ENCODE results near the gene GPR160. TPM values are rescaled to one million over a fixed set of nuclear protein-coding genes. Genes with fewer than 3 reads are reported as not detected.

The GPR160 gene
- total and polyA plus RNA-seq, 10 of the 15 experiments (the other 5 are each of a cell fraction or from before 2014, with no cell fraction given), result 1.2 to 57.7 (median 30.9) TPM

DNA sequence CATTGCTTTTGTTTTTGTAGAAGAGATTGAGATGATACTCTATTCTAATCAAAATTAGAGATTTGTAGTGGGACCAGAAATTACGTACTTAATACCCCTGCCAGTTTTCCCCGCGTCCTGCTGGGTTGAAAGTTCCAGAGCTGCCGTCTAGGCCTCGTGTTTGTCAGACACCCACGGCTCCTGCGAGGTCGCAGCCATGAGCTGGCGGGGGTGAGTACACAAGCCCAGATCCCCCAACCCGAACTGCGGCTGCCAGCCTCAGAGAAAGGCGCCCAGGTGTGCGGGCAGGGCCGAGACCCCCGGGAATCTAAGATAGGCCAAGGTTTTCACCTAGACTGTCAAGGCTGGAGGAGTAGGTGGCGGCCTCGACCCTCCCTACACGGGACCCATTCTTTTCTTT, 26.3 kb downstream of the GPR160 start:
- no peak overlapping the region for H2AFZ ChIP-seq (ENCODE audit: control insufficient read depth, low read depth, low read length)
- TF ChIP-seq POLR2A (IDR thresholded peaks at IDR 0.05; ENCODE audit: low read depth, low read length), result peak; percentile 18; the same call in 1 of the 2 replicates
- TF ChIP-seq, protein P1, sequence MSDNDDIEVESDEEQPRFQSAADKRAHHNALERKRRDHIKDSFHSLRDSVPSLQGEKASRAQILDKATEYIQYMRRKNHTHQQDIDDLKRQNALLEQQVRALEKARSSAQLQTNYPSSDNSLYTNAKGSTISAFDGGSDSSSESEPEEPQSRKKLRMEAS (IDR thresholded peaks at IDR 0.05; ENCODE audit: low read depth, low read length), result no peak
- intact Hi-C loops (cut with micrococcal nuclease; ENCODE audit: unreplicated experiment), result no loop called here
- POLR2A ChIA-PET, result no interaction called here
- SMC1A ChIA-PET (ENCODE audit: uncharacterized antibody, unreplicated experiment), result no interaction called here
- peaks cover 3% of the 10 kb centered on the region; the same call in 1 of the 2 replicates for H3K4me1 ChIP-seq (ENCODE audit: control insufficient read depth, insufficient read depth, low read length)
- H4K20me1 ChIP-seq (ENCODE audit: control insufficient read depth, insufficient read depth), result no peaks in the 10 kb centered on the region
- no TSS peak for BruUV-seq (replicated peaks)
- DNase-seq (ENCODE audit: low read depth, low spot score), result no peak
- H3K4me3 ChIP-seq, result no peak overlapping the region
- no peaks in the 10 kb centered on the region for H3K27me3 ChIP-seq (replicated peaks in 1 of 2; ENCODE audit: control insufficient read depth in 2 of 2, insufficient read depth in 2 of 2, low read length in 1 of 2)
- in situ Hi-C loops (cut with MboI), result no loop called here
- H3K9me3 ChIP-seq (replicated peaks; ENCODE audit: control insufficient read depth, insufficient read depth, low read length), result no peaks in the 10 kb centered on the region; the same call in 1 of the 3 replicates
- peaks cover 13% of the 10 kb centered on the region for H3K79me2 ChIP-seq (ENCODE audit: control insufficient read depth, insufficient read depth, low read length)
- H3K36me3 ChIP-seq (ENCODE audit: control insufficient read depth in 2 of 2, insufficient read depth in 2 of 2, low read length in 1 of 2), result peaks cover 0 to 17% of the 10 kb centered on the region in 2 experiments; a peak in 2 of 4 replicates
- RAD21 ChIA-PET (ENCODE audit: unreplicated experiment), result interaction anchor here (0.7 kb wide), 2 partner anchors 20 to 159 kb away, joined by 3 to 4 read pairs; no protein-coding TSS in a partner anchor
- no peak overlapping the region for H3K9ac ChIP-seq (ENCODE audit: control insufficient read depth, insufficient read depth, low read length)
- H3K4me2 ChIP-seq (ENCODE audit: control insufficient read depth, insufficient read depth), result no peak overlapping the region
- FAIRE-seq, result no peak
- WGBS (ENCODE audit: insufficient coverage, insufficient replicate concordance, low lambda C conversion rate, missing lambda C conversion rate), result 87% methylated on average over 17 of the region's 18 CpGs
- ATAC-seq, result no peak
- CTCF ChIA-PET, result no interaction called here
- H3K27ac ChIP-seq (ENCODE audit: control insufficient read depth, insufficient read depth), result no peak overlapping the region

DNA sequence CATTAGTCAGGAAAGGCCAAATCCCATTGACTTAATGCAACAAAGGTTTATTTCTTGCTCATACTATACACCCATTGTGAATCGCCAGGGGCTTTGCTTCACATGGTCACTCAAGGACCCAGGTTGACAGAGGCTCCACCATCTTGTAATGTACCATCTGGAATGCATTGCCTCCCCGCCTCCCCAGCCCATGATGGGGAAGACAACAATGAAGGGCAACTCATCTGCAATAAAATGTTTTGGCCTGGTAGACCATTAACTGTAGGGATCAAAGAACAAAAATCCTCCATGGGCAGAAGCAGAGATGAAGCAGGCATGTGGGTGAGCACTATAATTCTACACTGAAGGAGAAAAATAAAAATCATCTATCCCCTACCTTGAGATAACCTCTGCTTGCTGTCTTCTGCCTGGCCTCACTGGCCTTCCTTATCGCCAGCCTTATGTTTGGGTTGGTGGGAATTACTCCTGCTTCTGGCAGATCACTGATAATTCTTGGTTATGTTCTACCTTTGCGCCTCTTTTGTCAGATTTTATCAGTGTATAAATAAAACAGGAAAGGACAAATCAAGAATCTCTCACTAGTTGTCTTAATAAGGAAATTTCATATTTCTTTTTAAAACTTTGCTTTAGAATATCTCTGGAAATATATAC, 37.8 kb downstream of the GPR160 start:
- H4K20me1 ChIP-seq (ENCODE audit: control insufficient read depth, insufficient read depth), result no peaks in the 10 kb centered on the region
- CTCF ChIA-PET, result no interaction called here
- no TSS peak for BruUV-seq (replicated peaks)
- in situ Hi-C loops (cut with MboI), result no loop called here
- RAD21 ChIA-PET (ENCODE audit: unreplicated experiment), result no interaction called here
- no peak overlapping the region for H3K4me2 ChIP-seq (ENCODE audit: control insufficient read depth, insufficient read depth)
- ATAC-seq (no peak), FAIRE-seq (no peak), DNase-seq (ENCODE audit: low read depth, low spot score) (no peak)
- no peaks in the 10 kb centered on the region; a peak in 1 of 4 replicates for H3K27me3 ChIP-seq (replicated peaks in 1 of 2; ENCODE audit: control insufficient read depth in 2 of 2, insufficient read depth in 2 of 2, low read length in 1 of 2)
- no peaks in the 10 kb centered on the region for H3K4me1 ChIP-seq (ENCODE audit: control insufficient read depth, insufficient read depth, low read length)
- WGBS (ENCODE audit: insufficient coverage, insufficient replicate concordance, low lambda C conversion rate, missing lambda C conversion rate), result 59% methylated on average over 4 of the region's 4 CpGs
- no peak overlapping the region for H3K9ac ChIP-seq (ENCODE audit: control insufficient read depth, insufficient read depth, low read length)
- TF ChIP-seq, protein P2, sequence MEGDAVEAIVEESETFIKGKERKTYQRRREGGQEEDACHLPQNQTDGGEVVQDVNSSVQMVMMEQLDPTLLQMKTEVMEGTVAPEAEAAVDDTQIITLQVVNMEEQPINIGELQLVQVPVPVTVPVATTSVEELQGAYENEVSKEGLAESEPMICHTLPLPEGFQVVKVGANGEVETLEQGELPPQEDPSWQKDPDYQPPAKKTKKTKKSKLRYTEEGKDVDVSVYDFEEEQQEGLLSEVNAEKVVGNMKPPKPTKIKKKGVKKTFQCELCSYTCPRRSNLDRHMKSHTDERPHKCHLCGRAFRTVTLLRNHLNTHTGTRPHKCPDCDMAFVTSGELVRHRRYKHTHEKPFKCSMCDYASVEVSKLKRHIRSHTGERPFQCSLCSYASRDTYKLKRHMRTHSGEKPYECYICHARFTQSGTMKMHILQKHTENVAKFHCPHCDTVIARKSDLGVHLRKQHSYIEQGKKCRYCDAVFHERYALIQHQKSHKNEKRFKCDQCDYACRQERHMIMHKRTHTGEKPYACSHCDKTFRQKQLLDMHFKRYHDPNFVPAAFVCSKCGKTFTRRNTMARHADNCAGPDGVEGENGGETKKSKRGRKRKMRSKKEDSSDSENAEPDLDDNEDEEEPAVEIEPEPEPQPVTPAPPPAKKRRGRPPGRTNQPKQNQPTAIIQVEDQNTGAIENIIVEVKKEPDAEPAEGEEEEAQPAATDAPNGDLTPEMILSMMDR (IDR thresholded peaks at IDR 0.05 in 2 of 3, conservative IDR thresholded peaks at IDR 0.05 in 1 of 3; ENCODE audit: control insufficient read depth in 2 of 3, extremely low read depth in 1 of 3, insufficient read depth in 1 of 3, low read depth in 3 of 3, low read length in 3 of 3), result no peak
- TF ChIP-seq NBN (IDR thresholded peaks at IDR 0.05), result no peak
- no peak for TF ChIP-seq KLF5 (IDR thresholded peaks at IDR 0.05; ENCODE audit: partially characterized antibody)
- TF ChIP-seq NR2F1 (conservative IDR thresholded peaks at IDR 0.05), result no peak
- TF ChIP-seq, protein P3, sequence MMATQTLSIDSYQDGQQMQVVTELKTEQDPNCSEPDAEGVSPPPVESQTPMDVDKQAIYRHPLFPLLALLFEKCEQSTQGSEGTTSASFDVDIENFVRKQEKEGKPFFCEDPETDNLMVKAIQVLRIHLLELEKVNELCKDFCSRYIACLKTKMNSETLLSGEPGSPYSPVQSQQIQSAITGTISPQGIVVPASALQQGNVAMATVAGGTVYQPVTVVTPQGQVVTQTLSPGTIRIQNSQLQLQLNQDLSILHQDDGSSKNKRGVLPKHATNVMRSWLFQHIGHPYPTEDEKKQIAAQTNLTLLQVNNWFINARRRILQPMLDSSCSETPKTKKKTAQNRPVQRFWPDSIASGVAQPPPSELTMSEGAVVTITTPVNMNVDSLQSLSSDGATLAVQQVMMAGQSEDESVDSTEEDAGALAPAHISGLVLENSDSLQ (IDR thresholded peaks at IDR 0.05), result no peak
- no peak for TF ChIP-seq KAT2A (conservative IDR thresholded peaks at IDR 0.05; ENCODE audit: control insufficient read depth, low read depth, low read length)
- no peak for TF ChIP-seq IRF4 (IDR thresholded peaks at IDR 0.05; ENCODE audit: low read depth, low read length)
- TF ChIP-seq, protein P4, sequence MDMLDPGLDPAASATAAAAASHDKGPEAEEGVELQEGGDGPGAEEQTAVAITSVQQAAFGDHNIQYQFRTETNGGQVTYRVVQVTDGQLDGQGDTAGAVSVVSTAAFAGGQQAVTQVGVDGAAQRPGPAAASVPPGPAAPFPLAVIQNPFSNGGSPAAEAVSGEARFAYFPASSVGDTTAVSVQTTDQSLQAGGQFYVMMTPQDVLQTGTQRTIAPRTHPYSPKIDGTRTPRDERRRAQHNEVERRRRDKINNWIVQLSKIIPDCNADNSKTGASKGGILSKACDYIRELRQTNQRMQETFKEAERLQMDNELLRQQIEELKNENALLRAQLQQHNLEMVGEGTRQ (IDR thresholded peaks at IDR 0.05; ENCODE audit: borderline replicate concordance, low read depth, low read length), result no peak
- TF ChIP-seq STAT3 (IDR thresholded peaks at IDR 0.05; ENCODE audit: low read depth, low read length), result no peak
- no peak for TF ChIP-seq MTA3 (IDR thresholded peaks at IDR 0.05; ENCODE audit: borderline replicate concordance, low read length)
- H3K79me2 ChIP-seq (ENCODE audit: control insufficient read depth, insufficient read depth, low read length), result no peaks in the 10 kb centered on the region; the same call in 1 of the 2 replicates
- peaks cover 1% of the 10 kb centered on the region; the same call in 2 of the 3 replicates for H3K9me3 ChIP-seq (replicated peaks; ENCODE audit: control insufficient read depth, insufficient read depth, low read length)
- H2AFZ ChIP-seq (ENCODE audit: control insufficient read depth, low read depth, low read length), result no peak overlapping the region
- H3K4me3 ChIP-seq, result no peak overlapping the region
- SMC1A ChIA-PET (ENCODE audit: uncharacterized antibody, unreplicated experiment), result no interaction called here
- POLR2A ChIA-PET, result no interaction called here
- H3K36me3 ChIP-seq (ENCODE audit: control insufficient read depth in 2 of 2, insufficient read depth in 2 of 2, low read length in 1 of 2), result no peaks in the 10 kb centered on the region
- H3K27ac ChIP-seq (ENCODE audit: control insufficient read depth, insufficient read depth), result no peak overlapping the region
- intact Hi-C loops (cut with micrococcal nuclease; ENCODE audit: unreplicated experiment), result no loop called here
